Hepatocyte (in vitro differentiated cells): Measurements from ENCODE around the gene SPDYE6. TPM values are rescaled to one million over a fixed set of nuclear protein-coding genes. Genes with fewer than 3 reads are reported as not detected.
"Not testable (repeated sequence)": the region's sequence is repeated elsewhere in the genome, so short reads cannot be mapped to it uniquely, and the experiment has no call there.

Experiments
- DNase-seq: peaks from one replicate; pipeline ENCODE4 v3.0.0-alpha.2; 2016; ENCODE audit warnings: low spot score
- H2AFZ ChIP-seq: fragments of 200-600 bp; sonication (generic); 2 replicates; pipeline ENCODE4 v1.6.0; 2016; ENCODE audit warnings: antibody characterized with exemption, mild to moderate bottlenecking
- H3K27ac ChIP-seq: fragments of 200-600 bp; sonication (generic); 2 replicates; pipeline ENCODE4 v1.5.1; 2016; ENCODE audit warnings: mild to moderate bottlenecking
- H3K27me3 ChIP-seq: fragments of 200-600 bp; sonication (generic); 2 replicates; pipeline ENCODE4 v1.6.1; 2016
- H3K36me3 ChIP-seq: fragments of 200-600 bp; sonication (generic); replicated peaks from 2 replicates; pipeline ENCODE4 v1.5.1; 2016; ENCODE audit warnings: low read depth; ENCODE audit not compliant: insufficient read depth
- H3K4me1 ChIP-seq: fragments of 200-600 bp; sonication (generic); 2 replicates; pipeline ENCODE4 v1.5.1; 2016; ENCODE audit warnings: mild to moderate bottlenecking, moderate library complexity; ENCODE audit not compliant: insufficient read depth
- H3K4me2 ChIP-seq: fragments of 200-600 bp; sonication (generic); 2 replicates; pipeline ENCODE4 v1.6.0; 2016
- H3K4me3 ChIP-seq: fragments of 200-600 bp; sonication (generic); 2 replicates; pipeline ENCODE4 v1.5.1; 2016; ENCODE audit warnings: mild to moderate bottlenecking
- H3K79me2 ChIP-seq: fragments of 200-600 bp; sonication (generic); 2 replicates; pipeline ENCODE4 v1.6.0; 2017; ENCODE audit warnings: mild to moderate bottlenecking
- H3K9me2 ChIP-seq: fragments of 200-600 bp; sonication (generic); replicated peaks from 2 replicates; pipeline ENCODE4 v1.6.0; 2017; ENCODE audit warnings: mild to moderate bottlenecking; ENCODE audit not compliant: insufficient read depth
- H3K9me3 ChIP-seq: fragments of 200-600 bp; sonication (generic); 2 replicates; pipeline ENCODE4 v1.5.1; 2016; ENCODE audit warnings: low read depth, mild to moderate bottlenecking
- H4K20me1 ChIP-seq: fragments of 200-600 bp; sonication (generic); 2 replicates; pipeline ENCODE4 v1.6.0; 2016; ENCODE audit warnings: mild to moderate bottlenecking; ENCODE audit not compliant: insufficient read depth, poor library complexity, severe bottlenecking
- EZH2 ChIP-seq: fragments of 200-600 bp; sonication (generic); IDR thresholded peaks from 2 replicates; pipeline ENCODE4 v1.6.1; 2016; ENCODE audit warnings: antibody characterized with exemption, mild to moderate bottlenecking, borderline replicate concordance
- EZH2phosphoT487 ChIP-seq: fragments of 200-600 bp; sonication (generic); IDR thresholded peaks from one replicate; pipeline ENCODE4 v1.6.1; 2018; ENCODE audit warnings: antibody characterized with exemption, mild to moderate bottlenecking, low read depth, moderate library complexity; ENCODE audit not compliant: unreplicated experiment, severe bottlenecking
- WGBS: methylation state at CpG from one replicate; pipeline ENCODE4 v1.1.6; 2016; ENCODE audit warnings: low lambda C conversion rate; ENCODE audit errors: missing lambda C conversion rate; 5-methylcytosine and 5-hydroxymethylcytosine counted together
- polyA plus RNA-seq: library from polyadenylated mRNA; unstranded; fragments of >200 nt; fragmentation: Nextera tagmentation; extraction: Ambion mirVana; gene quantifications from 2 replicates; pipeline ENCODE4 v1.2.1, GENCODE V29; 2016
- total RNA-seq: library from RNA; depleted of rRNA; stranded (reverse); fragments of >200 nt; gene quantifications from 2 replicates; pipeline ENCODE4 v1.2.3, GENCODE V29; 2014
- TF ChIP-seq, protein P1 (sequence below): fragments of 200-600 bp; sonication (generic); IDR thresholded peaks from 2 replicates; pipeline ENCODE4 v1.5.1; 2016; ENCODE audit warnings: antibody characterized with exemption, mild to moderate bottlenecking; ENCODE audit not compliant: poor library complexity

SPDYE6 gene, protein sequence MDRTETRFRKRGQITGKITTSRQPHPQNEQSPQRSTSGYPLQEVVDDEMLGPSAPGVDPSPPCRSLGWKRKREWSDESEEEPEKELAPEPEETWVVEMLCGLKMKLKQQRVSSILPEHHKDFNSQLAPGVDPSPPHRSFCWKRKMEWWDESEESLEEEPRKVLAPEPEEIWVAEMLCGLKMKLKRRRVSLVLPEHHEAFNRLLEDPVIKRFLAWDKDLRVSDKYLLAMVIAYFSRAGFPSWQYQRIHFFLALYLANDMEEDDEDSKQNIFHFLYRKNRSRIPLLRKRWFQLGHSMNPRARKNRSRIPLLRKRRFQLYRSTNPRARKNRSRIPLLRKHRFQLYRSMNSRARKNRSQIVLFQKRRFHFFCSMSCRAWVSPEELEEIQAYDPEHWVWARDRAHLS
- total RNA-seq (not detected in 2 replicates), polyA plus RNA-seq (0.68 and 1.0 TPM in 2 replicates)

DNA sequence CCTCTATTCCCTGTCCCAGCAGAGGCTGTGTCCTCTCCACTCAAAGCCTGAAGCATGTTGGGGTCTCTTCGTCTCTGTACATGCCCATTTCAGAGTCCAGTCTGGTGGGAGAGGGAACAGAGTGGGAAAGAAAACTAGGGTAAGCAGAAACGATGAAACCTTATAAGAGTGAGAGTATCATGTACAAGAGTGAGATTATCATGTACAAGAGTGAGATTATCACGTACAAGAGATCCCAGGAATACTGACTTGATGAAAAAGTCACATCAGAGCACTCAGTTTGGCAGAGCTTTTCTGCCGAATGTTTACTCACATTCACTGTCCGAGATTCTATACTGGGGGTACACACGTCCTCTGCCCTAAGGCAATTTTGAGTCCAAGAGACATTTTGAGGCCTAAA lies at the start of gene SPDYE6:
Gene SPDYE6, minus strand, starts transcription at position 101 of the 400 bp plus-strand sequence. CDS start 421 bp downstream, outside the sequence.
- DNase-seq, H3K9me2 ChIP-seq, H3K36me3 ChIP-seq, H4K20me1 ChIP-seq, H3K4me2 ChIP-seq, H2AFZ ChIP-seq, H3K79me2 ChIP-seq, H3K27me3 ChIP-seq, H3K27ac ChIP-seq, H3K9me3 ChIP-seq, H3K4me1 ChIP-seq, H3K4me3 ChIP-seq: not testable (repeated sequence)
- WGBS: no CpG with 5 or more reads among the region's 6 CpGs

DNA sequence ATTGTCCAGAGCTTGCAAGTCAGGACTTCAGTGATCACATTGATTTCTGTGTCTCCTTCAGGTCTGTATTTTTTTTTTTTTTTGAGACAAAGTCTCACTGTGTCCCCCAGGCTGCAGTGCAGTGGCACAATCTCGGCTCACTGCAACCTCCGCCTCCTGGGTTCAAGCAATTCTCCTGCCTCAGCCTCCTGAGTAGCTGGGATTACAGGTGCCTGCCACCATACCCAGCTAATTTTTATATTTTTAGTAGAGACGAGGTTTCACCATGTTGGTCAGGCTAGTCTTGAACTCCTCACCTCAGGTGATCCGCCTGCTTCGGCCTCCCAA lies 48.6 kb upstream of the SPDYE6 start:
- H3K27me3 ChIP-seq, H3K9me2 ChIP-seq, H3K4me1 ChIP-seq, H3K4me3 ChIP-seq, H3K9me3 ChIP-seq, H2AFZ ChIP-seq, H3K27ac ChIP-seq, H3K36me3 ChIP-seq, H3K4me2 ChIP-seq, DNase-seq, H4K20me1 ChIP-seq: not testable (repeated sequence)
- peaks cover 17% of the 10 kb centered on the region for H3K79me2 ChIP-seq
- WGBS: 85% methylated on average over 5 of the region's 5 CpGs

DNA sequence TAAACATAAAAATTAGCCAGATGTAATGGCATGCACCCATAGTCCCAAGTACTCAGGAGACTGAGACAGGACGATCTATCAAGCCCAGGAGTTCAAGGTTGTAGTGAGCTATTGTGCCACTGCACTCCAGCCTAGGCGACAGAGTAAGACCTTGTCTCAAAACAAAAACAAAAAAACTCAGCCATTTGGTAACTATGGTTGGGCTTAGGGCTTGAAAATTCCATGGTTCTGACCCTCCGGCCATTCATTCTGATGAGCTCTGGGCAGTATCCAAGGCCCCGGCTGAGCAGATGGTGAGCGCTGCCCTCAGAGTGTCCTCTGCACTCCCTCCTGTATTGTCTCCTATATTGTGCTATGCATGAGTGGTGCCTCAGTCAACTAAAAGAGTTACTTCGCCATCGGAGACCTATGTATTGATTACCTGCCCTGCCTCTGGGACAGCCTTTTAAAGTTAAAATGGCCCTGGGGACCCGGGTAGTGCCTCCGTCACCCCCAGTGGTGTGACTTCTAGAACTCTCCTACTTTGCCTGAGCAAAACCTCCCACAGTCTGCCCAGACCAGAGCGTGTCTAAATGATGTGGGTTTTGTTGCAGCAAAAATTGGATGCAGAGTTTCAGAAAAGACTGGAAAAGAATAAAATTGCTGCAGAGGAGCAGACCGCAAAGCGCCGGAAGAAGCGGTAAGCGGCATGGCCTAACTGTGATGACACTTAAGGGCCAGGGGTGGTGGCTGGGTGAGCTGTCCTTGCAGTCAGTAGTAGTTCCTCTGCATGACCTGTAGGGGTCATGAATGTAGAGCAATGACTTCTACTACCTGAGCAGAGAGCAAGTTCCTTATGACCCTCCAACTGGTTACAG lies 48.0 kb upstream of the SPDYE6 start:
- Histone ChIP-seq H3K4me3 (no peak overlapping the region), H3K4me1 (no peaks in the 10 kb centered on the region), H3K36me3 (peaks cover 4% of the 10 kb centered on the region), H3K9me2 (no peaks in the 10 kb centered on the region), H3K4me2 (no peak overlapping the region), H4K20me1 (no peaks in the 10 kb centered on the region), H2AFZ (no peak overlapping the region), H3K27ac (no peak overlapping the region), H3K9me3 (no peaks in the 10 kb centered on the region), H3K27me3 (no peaks in the 10 kb centered on the region), H3K79me2 (peaks cover 17% of the 10 kb centered on the region)
- DNase-seq: peak; percentile 71
- TF ChIP-seq EZH2phosphoT487: no peak
- TF ChIP-seq, protein P1, sequence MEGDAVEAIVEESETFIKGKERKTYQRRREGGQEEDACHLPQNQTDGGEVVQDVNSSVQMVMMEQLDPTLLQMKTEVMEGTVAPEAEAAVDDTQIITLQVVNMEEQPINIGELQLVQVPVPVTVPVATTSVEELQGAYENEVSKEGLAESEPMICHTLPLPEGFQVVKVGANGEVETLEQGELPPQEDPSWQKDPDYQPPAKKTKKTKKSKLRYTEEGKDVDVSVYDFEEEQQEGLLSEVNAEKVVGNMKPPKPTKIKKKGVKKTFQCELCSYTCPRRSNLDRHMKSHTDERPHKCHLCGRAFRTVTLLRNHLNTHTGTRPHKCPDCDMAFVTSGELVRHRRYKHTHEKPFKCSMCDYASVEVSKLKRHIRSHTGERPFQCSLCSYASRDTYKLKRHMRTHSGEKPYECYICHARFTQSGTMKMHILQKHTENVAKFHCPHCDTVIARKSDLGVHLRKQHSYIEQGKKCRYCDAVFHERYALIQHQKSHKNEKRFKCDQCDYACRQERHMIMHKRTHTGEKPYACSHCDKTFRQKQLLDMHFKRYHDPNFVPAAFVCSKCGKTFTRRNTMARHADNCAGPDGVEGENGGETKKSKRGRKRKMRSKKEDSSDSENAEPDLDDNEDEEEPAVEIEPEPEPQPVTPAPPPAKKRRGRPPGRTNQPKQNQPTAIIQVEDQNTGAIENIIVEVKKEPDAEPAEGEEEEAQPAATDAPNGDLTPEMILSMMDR: peak; percentile 44
- TF ChIP-seq EZH2: no peak
- WGBS: 78% methylated on average over 15 of the region's 15 CpGs

DNA sequence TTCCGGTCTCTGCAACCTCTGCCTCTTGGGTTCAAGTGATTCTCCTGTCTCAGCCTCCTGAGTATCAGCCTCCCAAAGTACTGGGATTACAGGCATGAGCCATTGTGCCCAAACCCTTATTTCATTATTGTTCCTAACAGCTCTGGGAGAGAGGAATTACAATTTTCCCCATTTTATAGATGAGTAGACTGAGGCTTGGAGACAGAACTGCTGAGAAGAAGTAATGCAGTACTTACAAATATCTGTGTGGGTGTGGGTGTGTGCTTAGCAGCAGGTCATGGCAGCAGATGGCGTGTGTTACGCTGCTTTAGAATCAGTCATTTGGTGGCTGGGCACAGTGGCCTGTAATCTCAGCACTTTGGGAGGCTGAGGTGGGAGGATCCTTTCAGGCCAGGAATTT lies 47.3 kb upstream of the SPDYE6 start:
- no peaks in the 10 kb centered on the region for H4K20me1 ChIP-seq
- H3K79me2 ChIP-seq: peaks cover 21% of the 10 kb centered on the region
- no peak overlapping the region for H3K4me3 ChIP-seq
- peaks cover 5% of the 10 kb centered on the region for H3K36me3 ChIP-seq
- no peaks in the 10 kb centered on the region for H3K27me3 ChIP-seq
- TF ChIP-seq EZH2phosphoT487: no peak
- TF ChIP-seq, protein P1: no peak
- no peak for TF ChIP-seq EZH2
- no peak for DNase-seq
- H3K27ac ChIP-seq: no peak overlapping the region
- H3K4me2 ChIP-seq: no peak overlapping the region
- H3K4me1 ChIP-seq: no peaks in the 10 kb centered on the region
- no peaks in the 10 kb centered on the region for H3K9me2 ChIP-seq
- no peak overlapping the region for H2AFZ ChIP-seq
- 96% methylated on average over 3 of the region's 3 CpGs for WGBS
- no peaks in the 10 kb centered on the region for H3K9me3 ChIP-seq
